IPS-NIHi11 (cell line): ENCODE measurements around the gene RNLS.
A peak's percentile ranks its signal among the peaks of the same experiment; 100 is the strongest.

ENCODE experiments used
- DNase-seq: peaks from one replicate; pipeline ENCODE4 v3.0.0; 2012; ENCODE audit warnings: mixed read lengths, low spot score

The RNLS gene

GRCh38 chr10:88474884-88475844, 108.0 kb downstream of the RNLS start:
- DNase-seq, result no peak

GRCh38 chr10:88473989-88474883, 108.9 kb downstream of the RNLS start:
- DNase-seq, result no peak

- DNase-seq, result no peak
These were observed 110.6 kb downstream of the RNLS start for GRCh38 chr10:88472540-88472939.

- DNase-seq, result no peak
These were observed 111.2 kb downstream of the RNLS start for GRCh38 chr10:88471899-88472298.

GRCh38 chr10:88467835-88468485, 115.2 kb downstream of the RNLS start:
- DNase-seq, result no peak

GRCh38 chr10:88466786-88467185, 116.3 kb downstream of the RNLS start:
- no peak for DNase-seq

- no peak for DNase-seq
These were observed 117.4 kb downstream of the RNLS start for GRCh38 chr10:88465765-88466164.

- no peak for DNase-seq
These were observed 119.3 kb downstream of the RNLS start for GRCh38 chr10:88463811-88464210.

- no peak for DNase-seq
These were observed 121.7 kb downstream of the RNLS start for GRCh38 chr10:88461426-88461825.

- DNase-seq, result no peak
These were observed 123.6 kb downstream of the RNLS start for GRCh38 chr10:88459530-88459929.

- DNase-seq, result no peak
These were observed 124.9 kb downstream of the RNLS start for GRCh38 chr10:88458209-88458608.

GRCh38 chr10:88457660-88458059, 125.5 kb downstream of the RNLS start:
- DNase-seq, result peak; percentile 22

GRCh38 chr10:88456730-88457129, 126.4 kb downstream of the RNLS start:
- no peak for DNase-seq

GRCh38 chr10:88455831-88456230, 127.3 kb downstream of the RNLS start:
- DNase-seq, result no peak

GRCh38 chr10:88450201-88450600, 132.9 kb downstream of the RNLS start:
- DNase-seq, result no peak

GRCh38 chr10:88442716-88443115, 140.4 kb downstream of the RNLS start:
- no peak for DNase-seq

- no peak for DNase-seq
These were observed 142.6 kb downstream of the RNLS start for GRCh38 chr10:88440541-88440940.

- DNase-seq, result no peak
These were observed 143.2 kb downstream of the RNLS start for GRCh38 chr10:88439932-88440331.

GRCh38 chr10:88437411-88437810, 145.7 kb downstream of the RNLS start:
- no peak for DNase-seq

GRCh38 chr10:88433565-88434186, 149.4 kb downstream of the RNLS start:
- no peak for DNase-seq

GRCh38 chr10:88431103-88431502, 152.0 kb downstream of the RNLS start:
- DNase-seq, result no peak

- DNase-seq, result no peak
These were observed 154.1 kb downstream of the RNLS start for GRCh38 chr10:88428976-88429375.
